Cardiac fibroblast (primary cell): ENCODE results near the gene DGKD.

Experiments used
- DNase-seq, 2 donors: peaks; one replicate each; pipeline versions ENCODE4 v3.0.0 to v3.0.0-alpha.2; 2010; ENCODE audit warnings: low read depth in 2 of 2
- H3K4me3 ChIP-seq, 2 donors: replicated peaks in 1 of 2; 1 replicate in 1 of 2; 2 replicates in 1 of 2; pipeline ENCODE4 v1.5.1; 2011; ENCODE audit warnings: low read depth in 2 of 2, low read length in 2 of 2, mild to moderate bottlenecking in 2 of 2, moderate library complexity in 1 of 2
- TF ChIP-seq, protein P1 (sequence below): IDR thresholded peaks from one replicate; pipeline ENCODE4 v1.5.1; 2011; ENCODE audit warnings: low read depth, mild to moderate bottlenecking, low read length, inconsistent platforms

Gene DGKD

GRCh38 chr2:233446606-233447305 is 92.5 kb downstream of the DGKD start:
- no peak for DNase-seq
- TF ChIP-seq, protein P1, sequence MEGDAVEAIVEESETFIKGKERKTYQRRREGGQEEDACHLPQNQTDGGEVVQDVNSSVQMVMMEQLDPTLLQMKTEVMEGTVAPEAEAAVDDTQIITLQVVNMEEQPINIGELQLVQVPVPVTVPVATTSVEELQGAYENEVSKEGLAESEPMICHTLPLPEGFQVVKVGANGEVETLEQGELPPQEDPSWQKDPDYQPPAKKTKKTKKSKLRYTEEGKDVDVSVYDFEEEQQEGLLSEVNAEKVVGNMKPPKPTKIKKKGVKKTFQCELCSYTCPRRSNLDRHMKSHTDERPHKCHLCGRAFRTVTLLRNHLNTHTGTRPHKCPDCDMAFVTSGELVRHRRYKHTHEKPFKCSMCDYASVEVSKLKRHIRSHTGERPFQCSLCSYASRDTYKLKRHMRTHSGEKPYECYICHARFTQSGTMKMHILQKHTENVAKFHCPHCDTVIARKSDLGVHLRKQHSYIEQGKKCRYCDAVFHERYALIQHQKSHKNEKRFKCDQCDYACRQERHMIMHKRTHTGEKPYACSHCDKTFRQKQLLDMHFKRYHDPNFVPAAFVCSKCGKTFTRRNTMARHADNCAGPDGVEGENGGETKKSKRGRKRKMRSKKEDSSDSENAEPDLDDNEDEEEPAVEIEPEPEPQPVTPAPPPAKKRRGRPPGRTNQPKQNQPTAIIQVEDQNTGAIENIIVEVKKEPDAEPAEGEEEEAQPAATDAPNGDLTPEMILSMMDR = no peak
- H3K4me3 ChIP-seq = no peak overlapping the region

- TF ChIP-seq, protein P1 = no peak
- DNase-seq = no peak
- no peak overlapping the region for H3K4me3 ChIP-seq
Observed at GRCh38 chr2:233447506-233448219, 93.4 kb downstream of the DGKD start.

- TF ChIP-seq, protein P1 = peak; percentile 28
- peak; percentile 22 to 26 for DNase-seq
- H3K4me3 ChIP-seq = no peak overlapping the region
Observed at GRCh38 chr2:233448220-233448559, 93.9 kb downstream of the DGKD start.

GRCh38 chr2:233448575-233448974 is 94.3 kb downstream of the DGKD start:
- TF ChIP-seq, protein P1 = no peak
- DNase-seq = peak in 1 of 2 donors; percentile 29
- H3K4me3 ChIP-seq = no peak overlapping the region

GRCh38 chr2:233449081-233449901 is 95.0 kb downstream of the DGKD start:
- H3K4me3 ChIP-seq = no peak overlapping the region
- DNase-seq = peak; percentile 62 to 75
- TF ChIP-seq, protein P1 = peak; percentile 92

DNA sequence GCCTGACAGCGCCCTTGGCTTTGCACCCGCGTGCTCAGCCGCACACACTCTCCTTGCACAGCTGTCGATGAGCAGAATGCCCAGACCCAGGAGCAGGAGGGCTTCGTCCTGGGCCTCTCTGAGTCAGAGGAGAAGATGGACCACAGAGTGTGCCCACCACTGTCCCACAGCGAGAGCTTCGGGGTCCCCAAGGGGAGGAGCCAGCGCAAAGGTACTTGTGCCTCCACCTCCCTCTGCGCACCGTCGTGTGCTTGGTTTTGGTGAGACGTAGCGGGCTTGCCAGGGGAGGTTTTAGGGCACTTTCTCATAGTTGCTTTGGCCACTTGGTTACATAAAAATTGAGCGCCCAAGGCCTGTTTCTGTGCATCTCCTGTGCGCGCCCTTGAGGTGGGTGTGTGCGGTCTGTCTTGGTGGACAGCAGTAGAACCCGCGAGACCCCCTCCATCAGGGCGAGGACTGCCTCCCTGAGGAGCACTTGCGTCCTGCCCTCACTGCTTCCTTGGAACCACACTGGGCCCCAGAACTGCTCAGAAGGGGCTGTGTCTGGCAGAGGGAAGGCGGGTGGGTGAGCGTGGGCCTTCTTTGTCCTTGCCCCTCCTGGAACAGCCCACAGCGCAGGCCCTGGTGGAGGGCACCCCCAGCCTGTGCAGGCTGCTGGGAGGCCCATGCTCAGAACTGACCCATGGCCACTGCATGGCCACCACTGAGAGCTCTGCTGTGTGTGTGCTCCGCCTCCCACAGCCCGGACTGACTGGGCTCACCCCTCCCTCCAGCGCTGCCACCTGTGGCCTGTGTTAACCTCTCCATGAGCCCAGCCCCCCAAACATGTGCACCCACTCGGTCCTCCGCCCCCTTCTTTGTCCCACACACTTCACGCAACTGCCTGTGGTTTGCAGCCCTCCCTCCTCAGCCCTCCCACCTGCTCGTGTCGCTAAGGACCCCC is 95.9 kb downstream of the DGKD start:
- H3K4me3 ChIP-seq = no peak overlapping the region
- DNase-seq = no peak
- TF ChIP-seq, protein P1 = no peak
